Measurements from ENCODE around the gene CHRD.
"Not testable (repeated sequence)": the region's sequence is repeated elsewhere in the genome, so short reads cannot be mapped to it uniquely, and the experiment has no call there.

Gene CHRD

GRCh38 chr3:184338511-184338945, 41.3 kb upstream of the CHRD start:
- Histone ChIP-seq H3K4me1 (ENCODE audit: control insufficient read depth, insufficient read depth, low read length) (peaks cover 35% of the 10 kb centered on the region), H3K36me3 (ENCODE audit: control insufficient read depth, insufficient read depth, low read length, severe bottlenecking) (peaks cover 35% of the 10 kb centered on the region), H3K27me3 (replicated peaks; ENCODE audit: control insufficient read depth, insufficient read depth, low read length) (no peaks in the 10 kb centered on the region), H3K9me3 (ENCODE audit: control insufficient read depth, low read length) (no peaks in the 10 kb centered on the region), H3K9ac (ENCODE audit: low read length) (peak overlapping the region; percentile 85), H3K4me3 (ENCODE audit: low read length) (peak overlapping the region; percentile 56)
- peak; percentile 62 for DNase-seq (ENCODE audit: low read depth)

- no peak for DNase-seq (ENCODE audit: low read depth)
- peak overlapping the region; percentile 56 for H3K4me3 ChIP-seq (ENCODE audit: low read length)
These were observed 40.9 kb upstream of the CHRD start for GRCh38 chr3:184339001-184339400.

GRCh38 chr3:184339451-184340135, 40.3 kb upstream of the CHRD start:
- H3K27me3 ChIP-seq (replicated peaks; ENCODE audit: control insufficient read depth, insufficient read depth, low read length); DNase-seq (ENCODE audit: low read depth); H3K4me3 ChIP-seq (ENCODE audit: low read length); H3K9me3 ChIP-seq (ENCODE audit: control insufficient read depth, low read length); H3K9ac ChIP-seq (ENCODE audit: low read length): not testable (repeated sequence)
- peaks cover 28% of the 10 kb centered on the region for H3K4me1 ChIP-seq (ENCODE audit: control insufficient read depth, insufficient read depth, low read length)
- H3K36me3 ChIP-seq (ENCODE audit: control insufficient read depth, insufficient read depth, low read length, severe bottlenecking) = peaks cover 27% of the 10 kb centered on the region

More at GRCh38 chr3:184339001-184339400, 40.9 kb upstream of the CHRD start:
- no peaks in the 10 kb centered on the region for H3K27me3 ChIP-seq (replicated peaks; ENCODE audit: control insufficient read depth, insufficient read depth, low read length)
- H3K4me1 ChIP-seq (ENCODE audit: control insufficient read depth, insufficient read depth, low read length) = peaks cover 34% of the 10 kb centered on the region
- H3K9me3 ChIP-seq (ENCODE audit: control insufficient read depth, low read length) = no peaks in the 10 kb centered on the region
- peak overlapping the region; percentile 85 for H3K9ac ChIP-seq (ENCODE audit: low read length)
- H3K36me3 ChIP-seq (ENCODE audit: control insufficient read depth, insufficient read depth, low read length, severe bottlenecking) = peaks cover 33% of the 10 kb centered on the region

- H3K9ac ChIP-seq (ENCODE audit: low read length) = no peak overlapping the region
- peaks cover 28% of the 10 kb centered on the region for H3K4me1 ChIP-seq (ENCODE audit: control insufficient read depth, insufficient read depth, low read length)
- H3K36me3 ChIP-seq (ENCODE audit: control insufficient read depth, insufficient read depth, low read length, severe bottlenecking) = peaks cover 17% of the 10 kb centered on the region
- no peaks in the 10 kb centered on the region for H3K9me3 ChIP-seq (ENCODE audit: control insufficient read depth, low read length)
- no peak for DNase-seq (ENCODE audit: low read depth)
- no peaks in the 10 kb centered on the region for H3K27me3 ChIP-seq (replicated peaks; ENCODE audit: control insufficient read depth, insufficient read depth, low read length)
- no peak overlapping the region for H3K4me3 ChIP-seq (ENCODE audit: low read length)
These were observed 37.9 kb upstream of the CHRD start for GRCh38 chr3:184341925-184342324.

- Histone ChIP-seq H3K36me3 (ENCODE audit: control insufficient read depth, insufficient read depth, low read length, severe bottlenecking) (peaks cover 17% of the 10 kb centered on the region), H3K9ac (ENCODE audit: low read length) (no peak overlapping the region), H3K4me1 (ENCODE audit: control insufficient read depth, insufficient read depth, low read length) (peaks cover 25% of the 10 kb centered on the region), H3K4me3 (ENCODE audit: low read length) (no peak overlapping the region), H3K9me3 (ENCODE audit: control insufficient read depth, low read length) (no peaks in the 10 kb centered on the region), H3K27me3 (replicated peaks; ENCODE audit: control insufficient read depth, insufficient read depth, low read length) (no peaks in the 10 kb centered on the region)
- no peak for DNase-seq (ENCODE audit: low read depth)
These were observed 36.5 kb upstream of the CHRD start for GRCh38 chr3:184343200-184343876.

GRCh38 chr3:184344579-184345316, 35.1 kb upstream of the CHRD start:
- H3K4me3 ChIP-seq (ENCODE audit: low read length) = no peak overlapping the region
- H3K4me1 ChIP-seq (ENCODE audit: control insufficient read depth, insufficient read depth, low read length) = peaks cover 24% of the 10 kb centered on the region
- H3K9ac ChIP-seq (ENCODE audit: low read length) = no peak overlapping the region
- H3K36me3 ChIP-seq (ENCODE audit: control insufficient read depth, insufficient read depth, low read length, severe bottlenecking) = peaks cover 17% of the 10 kb centered on the region
- no peaks in the 10 kb centered on the region for H3K9me3 ChIP-seq (ENCODE audit: control insufficient read depth, low read length)
- DNase-seq (ENCODE audit: low read depth) = no peak
- H3K27me3 ChIP-seq (replicated peaks; ENCODE audit: control insufficient read depth, insufficient read depth, low read length) = no peaks in the 10 kb centered on the region

- H3K4me1 ChIP-seq (ENCODE audit: control insufficient read depth, insufficient read depth, low read length) = peaks cover 24% of the 10 kb centered on the region
- peak overlapping the region; percentile 27 for H3K9ac ChIP-seq (ENCODE audit: low read length)
- H3K27me3 ChIP-seq (replicated peaks; ENCODE audit: control insufficient read depth, insufficient read depth, low read length) = no peaks in the 10 kb centered on the region
- DNase-seq (ENCODE audit: low read depth) = peak; percentile 69
- no peaks in the 10 kb centered on the region for H3K9me3 ChIP-seq (ENCODE audit: control insufficient read depth, low read length)
- peaks cover 17% of the 10 kb centered on the region for H3K36me3 ChIP-seq (ENCODE audit: control insufficient read depth, insufficient read depth, low read length, severe bottlenecking)
- no peak overlapping the region for H3K4me3 ChIP-seq (ENCODE audit: low read length)
These were observed 34.3 kb upstream of the CHRD start for GRCh38 chr3:184345317-184346144.

- H3K4me1 ChIP-seq (ENCODE audit: control insufficient read depth, insufficient read depth, low read length) = peaks cover 24% of the 10 kb centered on the region
- H3K36me3 ChIP-seq (ENCODE audit: control insufficient read depth, insufficient read depth, low read length, severe bottlenecking) = peaks cover 17% of the 10 kb centered on the region
- no peak for DNase-seq (ENCODE audit: low read depth)
- no peaks in the 10 kb centered on the region for H3K27me3 ChIP-seq (replicated peaks; ENCODE audit: control insufficient read depth, insufficient read depth, low read length)
- H3K4me3 ChIP-seq (ENCODE audit: low read length) = no peak overlapping the region
- H3K9me3 ChIP-seq (ENCODE audit: control insufficient read depth, low read length) = no peaks in the 10 kb centered on the region
- no peak overlapping the region for H3K9ac ChIP-seq (ENCODE audit: low read length)
These were observed 33.2 kb upstream of the CHRD start for GRCh38 chr3:184346480-184347190.

GRCh38 chr3:184347321-184348056, 32.4 kb upstream of the CHRD start:
- DNase-seq (ENCODE audit: low read depth) = no peak
- H3K27me3 ChIP-seq (replicated peaks; ENCODE audit: control insufficient read depth, insufficient read depth, low read length) = no peaks in the 10 kb centered on the region
- peaks cover 12% of the 10 kb centered on the region for H3K36me3 ChIP-seq (ENCODE audit: control insufficient read depth, insufficient read depth, low read length, severe bottlenecking)

GRCh38 chr3:184348057-184348382, 31.8 kb upstream of the CHRD start:
- DNase-seq (ENCODE audit: low read depth) = no peak
- Histone ChIP-seq H3K9ac (ENCODE audit: low read length) (no peak overlapping the region), H3K4me1 (ENCODE audit: control insufficient read depth, insufficient read depth, low read length) (peaks cover 24% of the 10 kb centered on the region), H3K9me3 (ENCODE audit: control insufficient read depth, low read length) (no peaks in the 10 kb centered on the region), H3K27me3 (replicated peaks; ENCODE audit: control insufficient read depth, insufficient read depth, low read length) (no peaks in the 10 kb centered on the region), H3K4me3 (ENCODE audit: low read length) (no peak overlapping the region), H3K36me3 (ENCODE audit: control insufficient read depth, insufficient read depth, low read length, severe bottlenecking) (peaks cover 7% of the 10 kb centered on the region)

More at GRCh38 chr3:184347321-184348056, 32.4 kb upstream of the CHRD start:
- Histone ChIP-seq H3K4me1 (ENCODE audit: control insufficient read depth, insufficient read depth, low read length) (peaks cover 24% of the 10 kb centered on the region), H3K4me3 (ENCODE audit: low read length) (no peak overlapping the region), H3K9ac (ENCODE audit: low read length) (no peak overlapping the region), H3K9me3 (ENCODE audit: control insufficient read depth, low read length) (no peaks in the 10 kb centered on the region)

All from adipocyte (in vitro differentiated cells).